ENCODE results near the gene COL28A1.

COL28A1 gene

DNA sequence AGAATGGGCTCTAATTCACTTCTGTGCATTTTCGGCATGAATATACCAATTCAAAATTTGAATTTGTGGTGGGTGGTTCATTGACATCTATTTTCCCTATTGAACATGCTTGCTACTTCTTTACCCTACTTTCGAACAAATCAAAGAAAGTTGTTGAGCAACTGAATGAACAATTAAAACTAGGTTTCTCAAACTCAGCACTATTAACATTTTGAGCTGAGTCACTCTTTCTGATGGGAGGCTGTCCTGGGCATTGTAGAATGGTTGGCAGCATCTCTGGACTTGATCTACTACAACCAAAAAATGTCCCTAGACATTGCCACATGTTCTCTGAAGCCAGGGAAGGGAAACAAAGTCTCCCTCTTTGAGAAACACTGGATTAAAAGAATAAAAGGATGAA lies 116.7 kb downstream of the COL28A1 start:
- CTCF ChIA-PET = interaction anchor here (2.2 kb wide), 1 partner anchor 877 kb away, joined by 4 read pairs; no protein-coding TSS in a partner anchor
- no peak for DNase-seq (ENCODE audit: extremely low spot score)
- POLR2A ChIA-PET = no interaction called here
- TF ChIP-seq, protein P1, sequence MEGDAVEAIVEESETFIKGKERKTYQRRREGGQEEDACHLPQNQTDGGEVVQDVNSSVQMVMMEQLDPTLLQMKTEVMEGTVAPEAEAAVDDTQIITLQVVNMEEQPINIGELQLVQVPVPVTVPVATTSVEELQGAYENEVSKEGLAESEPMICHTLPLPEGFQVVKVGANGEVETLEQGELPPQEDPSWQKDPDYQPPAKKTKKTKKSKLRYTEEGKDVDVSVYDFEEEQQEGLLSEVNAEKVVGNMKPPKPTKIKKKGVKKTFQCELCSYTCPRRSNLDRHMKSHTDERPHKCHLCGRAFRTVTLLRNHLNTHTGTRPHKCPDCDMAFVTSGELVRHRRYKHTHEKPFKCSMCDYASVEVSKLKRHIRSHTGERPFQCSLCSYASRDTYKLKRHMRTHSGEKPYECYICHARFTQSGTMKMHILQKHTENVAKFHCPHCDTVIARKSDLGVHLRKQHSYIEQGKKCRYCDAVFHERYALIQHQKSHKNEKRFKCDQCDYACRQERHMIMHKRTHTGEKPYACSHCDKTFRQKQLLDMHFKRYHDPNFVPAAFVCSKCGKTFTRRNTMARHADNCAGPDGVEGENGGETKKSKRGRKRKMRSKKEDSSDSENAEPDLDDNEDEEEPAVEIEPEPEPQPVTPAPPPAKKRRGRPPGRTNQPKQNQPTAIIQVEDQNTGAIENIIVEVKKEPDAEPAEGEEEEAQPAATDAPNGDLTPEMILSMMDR (IDR thresholded peaks at IDR 0.05; ENCODE audit: control extremely low read depth, extremely low read depth, low read depth, missing control alignments) = no peak

DNA sequence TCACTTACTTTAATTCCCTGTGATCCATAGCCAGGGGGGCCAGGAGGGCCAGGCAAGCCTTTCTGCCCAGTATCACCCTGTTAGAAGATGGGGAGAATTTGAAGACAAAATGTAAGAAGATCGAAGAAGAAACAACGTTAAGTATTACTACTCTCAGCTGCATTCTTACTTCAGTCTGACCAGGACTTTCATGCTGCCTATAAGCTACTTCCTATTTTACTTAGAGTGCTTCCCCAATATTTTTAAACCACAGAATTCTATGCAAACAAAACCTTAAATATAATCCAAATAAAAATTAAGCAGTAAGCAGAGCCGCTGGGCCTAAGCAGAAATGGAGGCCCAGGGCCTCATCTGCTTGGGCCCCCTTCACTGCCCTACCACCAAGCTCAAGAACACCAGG lies 117.8 kb downstream of the COL28A1 start:
- ChIA-PET CTCF (interaction anchor here (1.0 to 1.3 kb wide), 3 partner anchors 9 to 315 kb away, joined by 3 to 4 read pairs (median 4); no protein-coding TSS in a partner anchor), POLR2A (no interaction called here)
- TF ChIP-seq, protein P1 (IDR thresholded peaks at IDR 0.05; ENCODE audit: control extremely low read depth, extremely low read depth, low read depth, missing control alignments) = no peak
- DNase-seq (ENCODE audit: extremely low spot score) = no peak

DNA sequence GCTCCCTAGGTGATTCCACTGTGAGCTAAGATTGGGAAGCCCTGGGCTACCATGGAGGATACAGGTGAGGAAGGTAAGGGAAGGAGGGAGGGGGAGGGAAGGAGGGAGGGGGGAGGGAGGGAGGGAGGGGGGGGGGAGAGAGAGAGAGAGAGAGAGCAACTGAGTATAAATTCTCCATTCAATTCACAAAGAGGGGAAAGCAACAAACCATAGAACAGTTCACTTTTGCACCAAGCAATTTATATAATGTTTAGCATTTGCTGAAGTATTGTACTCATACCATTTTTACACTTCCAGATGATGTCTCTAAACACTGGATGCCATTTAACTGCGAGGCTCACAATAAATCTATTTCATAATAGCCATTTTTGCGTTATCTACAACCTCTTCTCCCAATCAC lies 118.3 kb downstream of the COL28A1 start:
- DNase-seq (ENCODE audit: extremely low spot score) = no peak
- CTCF ChIA-PET = interaction anchor here (1.1 to 2.1 kb wide), 4 partner anchors 7 to 425 kb away, joined by 3 to 4 read pairs (median 4); no protein-coding TSS in a partner anchor
- POLR2A ChIA-PET = no interaction called here
- TF ChIP-seq, protein P1 (IDR thresholded peaks at IDR 0.05; ENCODE audit: control extremely low read depth, extremely low read depth, low read depth, missing control alignments) = no peak

DNA sequence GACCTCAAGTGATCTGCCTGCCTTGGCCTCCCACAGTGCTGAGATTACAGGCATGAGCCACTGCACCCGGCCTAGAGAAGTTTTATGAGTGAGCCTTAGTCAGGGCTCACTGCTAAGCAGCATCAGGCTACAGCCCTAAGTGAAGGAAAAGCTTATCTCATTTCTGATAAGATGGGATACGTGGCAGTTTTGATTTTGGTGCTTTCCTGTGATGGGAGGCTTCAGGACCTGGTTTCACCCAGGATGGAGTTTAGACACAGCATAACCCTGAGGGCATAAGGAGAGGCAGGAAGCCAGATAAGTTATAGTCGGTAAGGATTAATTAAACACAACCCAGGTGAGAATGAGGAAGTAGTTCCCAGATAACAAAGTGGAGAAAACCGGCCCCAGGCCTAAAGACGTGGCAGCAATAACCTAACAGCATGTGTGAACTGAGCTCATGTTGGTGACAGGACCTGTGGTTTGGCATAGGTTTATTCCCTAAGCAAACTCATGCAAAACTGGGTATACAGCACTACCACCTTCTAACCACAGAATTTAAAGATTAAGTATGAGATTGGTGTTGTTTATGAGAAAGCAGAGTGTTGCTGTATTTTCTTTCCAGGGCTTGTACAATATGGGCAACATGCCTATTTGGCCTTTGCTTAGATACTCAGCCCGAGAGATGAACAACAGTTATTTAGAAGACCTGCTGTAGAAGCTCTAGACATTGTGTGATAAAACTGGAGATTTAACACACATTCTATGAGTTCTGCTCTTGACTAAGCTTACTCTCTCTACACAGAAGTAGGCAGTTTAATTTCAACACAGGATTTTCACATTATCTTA lies 119.4 kb downstream of the COL28A1 start:
- ChIA-PET CTCF (interaction anchor here (1.1 to 2.1 kb wide), 4 partner anchors 9 to 426 kb away, joined by 3 to 4 read pairs (median 4); no protein-coding TSS in a partner anchor), POLR2A (no interaction called here)
- TF ChIP-seq, protein P1 (IDR thresholded peaks at IDR 0.05; ENCODE audit: control extremely low read depth, extremely low read depth, low read depth, missing control alignments) = no peak
- no peak for DNase-seq (ENCODE audit: extremely low spot score)

DNA sequence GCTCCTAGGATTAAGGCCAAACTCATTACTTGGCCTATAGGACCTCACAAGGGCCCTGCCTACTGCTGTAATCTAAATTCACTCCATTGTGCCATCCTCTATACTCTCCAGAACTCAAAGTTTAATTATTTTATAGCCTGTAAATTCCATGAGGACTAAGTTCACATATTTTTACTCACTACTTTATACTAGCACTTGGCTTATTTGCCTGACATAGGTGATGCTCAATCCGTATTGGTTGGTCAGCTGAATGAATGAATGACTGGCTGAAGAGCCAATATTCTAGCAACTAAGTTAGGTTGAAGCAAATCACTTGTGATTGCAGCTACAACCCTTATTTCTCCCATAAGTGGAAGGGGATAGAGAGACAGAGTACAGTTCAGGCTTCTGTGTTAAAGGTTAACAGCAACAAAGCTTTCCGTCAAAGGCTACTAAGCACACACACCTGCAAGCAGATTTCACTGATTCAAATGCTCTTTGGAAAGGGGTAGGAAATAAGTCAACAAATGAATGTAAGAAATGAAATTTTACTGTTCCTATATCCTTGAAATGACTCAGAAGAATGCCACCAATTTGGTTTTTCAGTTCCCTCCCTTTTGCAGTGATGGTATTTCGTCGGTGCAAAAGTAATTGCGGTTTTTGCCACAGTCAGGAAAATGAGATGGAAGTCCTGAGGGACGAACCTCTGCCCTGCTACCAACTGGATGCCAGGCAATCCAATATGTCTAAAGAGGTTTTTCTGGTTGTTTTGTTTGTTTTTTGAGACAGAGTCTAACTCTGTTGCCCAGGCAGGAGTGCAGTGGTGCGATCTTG lies 120.7 kb downstream of the COL28A1 start:
- CTCF ChIA-PET = interaction anchor here (1.1 to 2.1 kb wide), 4 partner anchors 8 to 13 kb away, joined by 3 to 4 read pairs (median 4); no protein-coding TSS in a partner anchor
- DNase-seq (ENCODE audit: extremely low spot score) = no peak
- POLR2A ChIA-PET = no interaction called here
- TF ChIP-seq, protein P1 (IDR thresholded peaks at IDR 0.05; ENCODE audit: control extremely low read depth, extremely low read depth, low read depth, missing control alignments) = no peak

DNA sequence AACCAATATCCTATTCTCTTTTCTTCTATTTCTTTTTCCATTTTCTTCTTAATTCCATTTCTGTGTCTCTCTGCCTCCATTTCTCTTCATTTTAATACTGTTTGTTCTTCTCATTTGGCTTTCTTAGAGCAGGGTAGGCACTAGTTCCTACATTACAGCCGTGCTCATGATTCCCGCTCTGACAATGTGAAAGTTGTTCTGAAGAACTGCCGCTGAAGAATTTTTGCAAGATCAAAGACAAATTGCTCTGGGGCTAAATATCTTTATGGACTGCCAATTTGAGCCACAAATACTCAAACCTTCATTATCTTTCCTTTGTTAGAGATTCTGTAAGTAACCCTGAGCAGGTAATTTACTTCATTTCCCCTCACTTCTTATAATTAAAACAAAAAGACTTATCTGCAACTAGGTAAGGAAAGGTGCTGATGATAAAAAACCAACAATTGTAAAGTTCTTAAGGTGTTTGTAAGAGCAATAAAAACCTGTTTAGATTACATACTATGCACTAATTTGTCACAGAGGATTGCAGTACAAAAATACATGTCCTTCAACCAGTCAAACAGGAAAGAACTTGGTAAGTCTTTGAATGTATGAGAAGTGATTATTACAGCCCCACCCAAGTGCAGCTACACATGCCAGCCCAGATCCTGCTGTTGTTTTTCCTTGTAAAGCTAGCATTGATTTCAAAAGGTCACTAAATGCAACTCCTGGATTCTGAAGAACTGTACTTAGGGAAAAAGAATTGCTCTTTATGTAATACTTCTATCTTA lies 127.5 kb downstream of the COL28A1 start:
- ChIA-PET POLR2A (no interaction called here), CTCF (no interaction called here)
- TF ChIP-seq, protein P1 (IDR thresholded peaks at IDR 0.05; ENCODE audit: control extremely low read depth, extremely low read depth, low read depth, missing control alignments) = no peak
- DNase-seq (ENCODE audit: extremely low spot score) = no peak

All from GM10248 (cell line).